GM19025 (cell line): ENCODE results near the gene ERN1.

Experiments used
- ATAC-seq: cut with Tn5 transposase; IDR thresholded peaks from one replicate; pipeline ENCODE4 v1.9.1; 2021; ENCODE audit warnings: mild to moderate bottlenecking, low read depth, moderate library complexity; ENCODE audit not compliant: unreplicated experiment

The ERN1 gene

DNA sequence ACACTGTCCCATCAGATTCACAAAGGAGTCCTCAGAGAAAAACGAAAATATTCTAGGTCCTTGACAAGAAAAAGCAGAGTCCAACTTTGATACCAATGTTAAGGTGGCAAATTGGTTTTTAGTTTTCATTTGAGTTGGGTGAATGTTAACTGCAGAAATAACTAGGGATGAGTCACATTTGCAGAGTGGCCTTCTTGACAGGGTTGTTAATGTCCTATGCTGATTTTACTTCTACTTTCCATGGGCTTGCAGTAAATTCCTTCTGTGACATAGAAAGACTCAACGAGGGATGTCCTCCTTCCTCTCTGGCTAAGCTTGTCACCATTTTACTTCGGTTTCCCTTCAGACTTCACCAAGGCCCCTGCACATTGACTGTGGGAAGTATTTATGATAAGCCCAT, 62.3 kb downstream of the ERN1 start:
- no peak for ATAC-seq

DNA sequence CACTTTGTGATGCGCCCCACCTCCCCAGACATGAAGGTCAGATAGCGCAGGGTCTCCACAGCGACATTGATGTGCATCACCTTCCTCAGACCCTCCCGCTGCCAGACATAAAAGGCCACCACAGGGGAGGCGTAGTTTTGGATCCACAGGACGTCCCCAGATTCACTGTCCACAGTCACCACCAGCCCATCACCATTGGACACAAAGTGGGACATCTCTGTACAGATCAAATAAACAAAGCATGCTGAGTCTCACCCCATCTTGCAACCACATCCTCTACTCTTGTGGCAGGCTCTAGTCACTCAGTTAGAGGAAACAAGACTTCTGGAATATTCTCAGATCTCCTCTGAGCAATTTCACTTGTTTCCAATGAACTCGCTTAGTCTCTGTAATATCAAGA, 63.2 kb downstream of the ERN1 start:
- ATAC-seq, result no peak

DNA sequence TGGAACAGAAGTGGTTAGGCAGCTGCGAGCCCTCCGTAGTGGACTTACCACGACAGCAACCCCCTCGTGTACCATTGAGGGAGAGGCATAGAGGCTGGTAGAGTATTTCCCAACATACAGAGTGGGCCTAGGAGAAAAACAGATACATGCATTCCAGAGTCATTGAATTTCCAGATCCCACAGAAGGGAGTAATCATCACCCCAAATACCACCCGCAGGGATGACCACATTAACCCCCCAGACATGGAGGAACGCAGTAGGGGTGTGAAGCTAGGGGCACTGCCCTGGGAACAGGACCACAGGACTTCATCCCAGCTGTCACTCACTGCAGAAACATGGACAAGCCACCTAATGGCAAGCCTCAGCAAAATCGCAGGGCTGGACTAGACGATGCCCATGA, 64.8 kb downstream of the ERN1 start:
- ATAC-seq, result no peak

DNA sequence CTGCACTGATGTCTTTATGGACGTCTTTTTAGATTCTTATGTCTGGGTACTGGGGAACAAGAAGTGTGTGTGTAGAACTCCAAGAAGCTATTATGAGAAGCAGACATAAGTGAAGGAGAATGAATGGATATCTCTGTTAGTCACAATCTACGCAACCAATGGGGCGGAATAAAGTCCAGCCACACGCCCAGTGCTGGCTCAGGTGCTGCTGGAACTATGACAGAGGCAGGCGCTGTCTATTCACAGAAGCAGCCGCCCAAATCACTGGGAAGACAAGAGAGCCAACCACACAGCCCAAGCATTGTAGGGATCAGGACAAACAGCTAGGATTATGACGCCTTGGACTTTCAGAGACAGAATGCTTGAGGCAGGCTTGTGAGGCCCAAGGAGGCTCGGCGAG, 65.6 kb downstream of the ERN1 start:
- no peak for ATAC-seq

DNA sequence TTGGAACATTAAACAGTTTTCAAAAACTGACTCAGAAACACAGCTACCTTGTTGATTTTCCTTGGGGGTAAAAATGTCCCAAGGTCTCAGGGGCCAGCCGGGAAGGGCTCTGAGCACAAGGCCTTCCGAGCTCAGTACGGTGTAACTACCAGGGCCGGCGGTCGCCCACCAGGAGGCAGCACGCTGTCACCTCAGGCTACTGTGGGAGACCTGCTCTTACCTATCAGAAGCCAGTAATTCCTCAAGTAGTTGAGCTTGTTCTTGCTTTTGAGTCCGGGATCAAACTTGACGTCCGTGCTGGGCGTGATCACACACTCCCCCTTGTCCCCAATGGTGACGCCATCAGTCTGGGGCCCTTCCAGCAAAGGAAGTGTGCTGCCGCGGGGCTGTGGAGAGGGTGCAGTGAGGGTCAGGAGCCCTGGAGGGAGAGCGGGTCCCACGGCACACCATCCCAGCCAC, 66.1 kb downstream of the ERN1 start:
- ATAC-seq, result no peak

DNA sequence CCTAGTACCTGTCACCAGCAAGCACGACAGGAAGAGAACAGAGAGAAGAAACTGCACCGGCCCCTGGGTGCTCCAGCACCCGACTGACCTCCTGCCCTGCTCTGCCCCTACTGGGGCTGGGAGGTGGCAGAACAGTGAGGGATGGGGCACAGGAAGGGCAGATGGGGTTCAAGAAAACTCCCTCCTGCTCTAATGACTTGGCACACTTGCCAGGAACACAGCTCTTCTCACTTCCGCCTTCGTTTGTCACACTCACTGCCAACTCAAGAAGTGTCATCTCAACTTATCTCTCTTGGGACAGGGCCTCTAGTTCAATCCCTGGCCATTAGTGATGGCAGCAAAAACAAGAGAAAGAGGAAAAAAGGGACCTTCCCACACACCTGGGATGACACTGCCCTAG, 66.9 kb downstream of the ERN1 start:
- peak; percentile 52 for ATAC-seq

DNA sequence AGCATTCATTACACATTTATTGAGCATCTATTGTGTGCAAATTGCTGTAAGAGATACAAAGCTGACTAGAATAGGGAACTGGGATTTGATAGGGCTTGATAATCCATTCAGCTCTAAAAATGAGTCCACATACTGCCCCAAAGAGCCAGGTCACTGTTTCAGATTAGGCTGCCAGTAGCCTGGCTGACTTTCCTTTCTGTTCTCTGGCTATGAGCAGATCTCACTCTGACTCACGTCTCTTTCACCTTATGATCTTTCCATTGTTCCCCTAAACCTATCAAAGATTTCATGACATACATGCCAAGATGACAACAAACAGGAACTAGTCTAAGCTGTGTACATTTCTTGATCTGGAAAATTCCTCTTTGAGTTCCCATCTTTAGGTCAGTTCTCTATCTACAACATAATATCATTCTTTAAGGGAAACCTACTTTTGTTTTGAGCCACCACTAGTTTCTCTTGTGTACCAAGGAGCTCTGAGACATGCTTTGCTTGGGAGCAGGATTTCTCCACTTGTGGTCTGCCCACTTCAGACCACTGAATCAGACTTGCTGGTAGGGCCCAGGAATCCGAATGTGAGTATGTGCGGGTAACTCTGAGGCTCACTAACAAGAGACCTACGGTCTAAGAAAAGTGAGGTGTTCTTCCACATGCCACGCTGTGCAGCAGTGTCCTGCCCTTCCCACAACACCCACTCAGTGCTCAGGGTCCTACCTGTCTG, 68.6 kb downstream of the ERN1 start:
- ATAC-seq, result peak; percentile 40

DNA sequence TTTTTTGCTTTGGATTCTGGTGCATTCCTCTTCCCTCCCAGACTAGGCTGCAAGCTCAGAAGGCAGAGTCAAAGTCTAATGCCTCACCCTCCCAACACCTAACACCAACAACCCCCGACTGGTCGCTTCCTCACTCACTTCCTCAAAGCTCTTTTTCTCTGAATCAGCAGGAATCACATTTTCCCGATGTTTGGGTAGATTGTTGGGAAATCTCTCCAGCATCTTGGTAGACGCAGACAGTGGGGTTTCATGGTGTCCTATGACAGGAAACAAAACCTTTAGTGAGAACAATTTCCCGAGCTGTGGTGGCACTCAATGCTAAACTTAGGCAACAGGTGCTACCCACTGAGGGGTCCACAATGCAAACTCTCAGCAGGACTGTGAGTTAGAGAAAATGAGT, 69.6 kb downstream of the ERN1 start:
- no peak for ATAC-seq

DNA sequence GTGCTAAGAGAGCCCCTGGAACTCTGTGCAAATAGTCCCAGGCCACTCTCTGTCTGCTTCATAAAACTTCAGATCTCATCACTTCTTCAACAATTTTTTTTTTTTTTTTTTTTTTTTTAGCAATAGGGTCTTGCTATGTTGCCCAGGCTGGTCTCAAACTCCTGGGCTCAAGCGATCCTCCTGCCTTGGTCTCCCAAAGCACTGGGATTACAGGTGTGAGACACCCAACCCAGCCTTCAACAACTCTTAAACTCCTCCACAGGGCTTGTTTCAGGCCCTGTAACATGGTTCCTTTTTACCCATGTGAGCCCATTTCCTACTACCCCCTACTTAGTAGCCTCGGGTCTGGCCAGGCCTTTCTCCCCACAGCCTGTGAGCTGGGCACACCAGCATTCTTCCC, 70.2 kb downstream of the ERN1 start:
- no peak for ATAC-seq

DNA sequence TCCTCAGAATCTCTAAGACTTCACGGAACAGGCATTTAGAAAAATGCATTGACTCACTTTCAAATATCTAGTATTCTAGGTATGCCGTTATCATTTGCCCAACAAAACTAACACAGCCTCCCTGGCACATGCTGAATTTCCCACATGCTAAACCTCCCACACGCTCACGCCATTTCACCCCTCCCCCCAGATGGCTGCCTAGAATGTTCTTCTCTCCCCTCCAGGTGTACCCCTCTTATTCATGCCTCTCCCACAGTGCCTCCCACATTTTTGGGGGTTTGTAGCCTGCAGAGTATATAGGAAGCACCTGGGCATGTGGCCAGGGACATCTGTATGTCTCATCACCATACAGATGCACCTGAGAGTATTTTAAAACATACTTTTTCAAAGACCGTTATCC, 71.3 kb downstream of the ERN1 start:
- no peak for ATAC-seq

DNA sequence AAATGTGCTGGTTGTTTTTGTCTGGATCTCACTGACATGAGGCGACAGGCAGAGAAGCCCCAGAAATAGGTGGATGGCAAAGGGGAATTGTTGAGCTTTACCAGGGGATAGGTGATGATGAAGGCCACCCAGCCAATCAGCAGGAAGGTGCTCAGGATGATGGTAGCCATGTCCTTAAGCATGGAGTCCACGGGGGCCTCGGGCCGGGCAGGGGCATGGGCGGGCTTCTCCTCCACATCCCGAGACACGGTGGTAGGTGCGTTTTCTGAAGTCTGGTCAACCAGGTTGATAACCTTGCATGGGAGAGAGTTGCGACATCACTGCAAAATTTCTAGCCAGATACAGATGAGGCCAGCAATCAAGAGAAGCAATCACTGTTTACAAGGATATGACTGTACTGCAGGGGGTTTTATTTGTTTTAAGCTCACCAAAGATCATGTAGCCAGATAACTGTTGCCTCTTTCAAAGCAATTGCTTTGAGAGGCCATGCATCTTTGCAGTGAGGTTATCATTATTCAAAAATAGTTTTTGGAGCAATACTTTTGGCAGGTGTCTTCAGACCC, 72.2 kb downstream of the ERN1 start:
- ATAC-seq, result no peak

DNA sequence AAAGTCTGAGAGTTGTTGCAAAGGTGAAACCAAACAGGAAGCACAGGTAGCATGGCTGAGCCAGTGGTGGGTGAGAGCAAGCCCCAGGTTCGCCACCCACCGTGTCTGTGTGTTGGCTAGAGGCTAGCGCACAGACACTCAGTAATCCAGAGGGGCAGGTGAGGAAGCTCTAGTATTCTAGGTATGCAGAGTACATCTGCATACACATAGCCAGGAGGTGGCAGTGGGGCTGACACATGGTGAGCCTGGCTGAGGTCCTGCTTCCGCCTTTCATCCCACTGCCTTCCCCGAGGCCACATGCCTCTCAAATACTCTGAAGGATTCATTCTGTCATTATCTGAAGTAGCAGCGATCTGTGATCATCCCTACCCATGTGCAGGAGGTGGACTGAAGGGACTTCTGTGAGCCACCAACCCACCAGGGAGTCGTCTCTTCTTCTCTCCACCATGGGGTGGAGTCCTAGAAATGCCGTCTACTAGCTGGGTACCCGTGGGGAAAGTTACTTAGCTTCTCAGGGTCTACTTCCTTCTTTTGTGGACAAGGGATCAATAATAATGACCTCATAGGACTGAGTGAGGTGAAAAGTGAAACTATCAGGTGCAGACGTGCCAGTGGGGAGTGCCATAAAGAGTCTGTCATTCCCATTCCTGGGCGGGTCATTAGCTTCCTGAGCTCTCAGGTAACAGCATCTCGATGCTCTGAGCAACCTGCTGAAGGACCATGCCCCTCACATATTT, 73.5 kb downstream of the ERN1 start:
- peak; percentile 71 for ATAC-seq

DNA sequence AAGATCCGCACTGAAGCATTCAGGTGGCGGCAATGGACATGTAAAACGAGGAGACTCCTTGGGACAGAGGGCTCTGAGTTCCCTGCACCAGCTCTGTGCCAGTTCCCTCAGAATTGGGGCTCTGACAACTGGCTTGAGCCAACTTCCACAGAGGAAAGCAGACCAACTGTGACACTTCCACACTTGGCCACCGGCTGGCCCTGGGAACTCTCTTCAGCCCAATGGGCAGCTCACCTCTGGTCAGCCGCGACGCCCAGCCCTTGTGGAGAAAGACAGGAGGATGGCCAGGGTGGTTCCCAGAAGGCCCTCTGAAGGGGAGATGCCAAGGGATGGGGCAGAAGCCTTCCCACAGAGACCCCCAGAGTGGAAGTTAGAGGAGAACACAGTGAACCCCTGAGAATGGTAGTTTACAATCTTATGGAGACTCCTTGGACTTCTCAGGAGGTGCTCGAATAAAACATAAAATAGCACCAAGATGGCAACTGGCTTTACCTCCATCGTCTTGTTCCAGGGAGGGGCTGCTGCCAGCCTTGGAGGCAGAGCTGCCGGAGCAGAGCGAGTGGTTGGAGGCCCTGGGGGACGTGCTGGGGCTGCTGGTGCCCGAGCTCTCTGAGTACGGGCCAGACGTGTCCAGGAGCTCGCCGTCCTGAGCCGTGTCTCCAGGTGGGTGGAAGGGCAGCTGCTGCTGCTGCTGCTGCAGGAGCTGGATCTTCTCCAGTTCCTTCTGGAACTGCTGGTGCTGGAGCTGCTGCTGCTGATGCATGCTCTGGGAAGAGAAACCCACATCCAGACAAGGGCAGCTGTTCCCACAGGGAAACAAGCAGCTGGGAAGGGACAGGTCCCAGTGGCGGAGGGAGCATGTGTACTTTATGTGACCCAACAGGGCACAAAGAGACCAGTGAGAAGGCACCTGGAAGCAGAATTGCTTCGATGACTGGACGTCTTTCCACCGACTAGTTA, 74.5 kb downstream of the ERN1 start:
- ATAC-seq, result no peak

DNA sequence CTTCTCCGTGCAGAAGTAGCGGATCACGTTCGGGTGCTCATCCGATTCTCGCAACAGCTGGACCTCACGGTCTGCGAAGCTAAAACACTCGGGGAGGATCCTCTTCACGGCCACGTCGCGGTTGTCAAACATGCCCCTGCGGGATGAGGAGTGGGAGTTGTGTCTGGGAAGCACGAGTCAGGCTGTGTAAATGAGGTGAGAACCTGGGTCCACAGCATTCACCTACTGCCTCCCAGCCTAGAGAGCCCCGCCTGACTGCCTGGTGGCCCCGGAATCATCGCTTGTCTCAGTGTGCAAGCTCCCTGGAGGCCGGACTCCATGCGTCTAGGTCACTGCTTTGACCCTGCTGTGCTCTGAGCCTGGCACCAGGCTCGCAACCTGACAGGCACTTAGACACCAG, 75.6 kb downstream of the ERN1 start:
- ATAC-seq, result no peak

DNA sequence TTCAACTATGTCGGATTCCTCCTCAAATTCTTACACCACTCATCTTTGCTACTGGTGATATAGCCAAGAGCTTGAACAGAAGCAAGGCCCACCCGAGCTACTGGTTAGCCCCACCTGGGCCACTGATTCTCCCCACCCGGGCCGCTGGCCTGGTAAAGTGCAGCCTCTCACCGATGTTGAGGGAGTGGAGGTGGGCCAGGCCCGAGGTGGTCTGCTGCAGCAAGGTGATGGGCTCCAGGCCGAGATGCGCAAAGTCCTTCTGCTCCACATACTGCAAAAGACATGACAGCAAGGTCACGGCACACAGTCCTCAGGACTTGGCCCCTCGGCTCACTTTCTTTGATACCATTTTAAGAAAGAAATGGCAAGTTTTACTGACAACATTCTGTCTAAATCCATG, 76.8 kb downstream of the ERN1 start:
- ATAC-seq, result no peak

DNA sequence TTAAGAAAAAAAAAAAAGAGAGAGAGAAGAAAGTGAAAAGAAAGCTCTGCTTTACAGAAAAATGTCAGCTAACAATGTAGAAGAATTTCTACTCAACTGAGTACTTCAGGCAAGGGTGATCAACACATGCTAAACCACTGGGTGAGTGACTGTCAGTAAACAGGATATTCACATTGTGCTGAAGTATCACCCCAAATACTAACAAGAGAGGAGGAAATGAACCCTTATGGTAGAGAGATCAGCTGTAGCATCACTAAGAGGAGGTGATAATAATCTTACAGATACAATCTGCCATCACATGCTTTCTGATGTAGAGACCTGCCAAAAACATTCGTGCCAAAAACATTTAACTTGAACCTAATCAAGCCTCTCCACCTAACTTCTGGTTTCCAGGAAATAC, 78.8 kb downstream of the ERN1 start:
- ATAC-seq, result no peak

DNA sequence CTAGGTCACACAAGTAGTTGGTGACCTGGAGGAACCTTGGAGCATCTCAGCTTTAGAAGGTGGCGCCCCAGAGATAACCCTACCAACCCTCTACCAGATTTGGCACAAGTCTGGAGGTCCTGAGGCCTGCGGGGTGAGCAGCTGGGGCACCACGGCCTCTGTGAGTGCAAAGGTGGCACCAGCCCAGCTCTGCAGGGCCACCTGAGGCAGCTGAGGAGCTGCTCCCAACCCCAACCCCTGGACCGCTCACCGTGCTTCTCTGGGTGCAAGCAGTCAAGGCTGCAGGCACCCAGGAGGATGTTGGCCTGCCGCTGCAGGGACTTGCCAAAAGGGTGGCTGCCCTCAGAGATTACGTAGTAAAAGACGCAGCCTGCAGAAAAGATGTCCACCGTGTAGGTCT, 81.1 kb downstream of the ERN1 start:
- no peak for ATAC-seq

DNA sequence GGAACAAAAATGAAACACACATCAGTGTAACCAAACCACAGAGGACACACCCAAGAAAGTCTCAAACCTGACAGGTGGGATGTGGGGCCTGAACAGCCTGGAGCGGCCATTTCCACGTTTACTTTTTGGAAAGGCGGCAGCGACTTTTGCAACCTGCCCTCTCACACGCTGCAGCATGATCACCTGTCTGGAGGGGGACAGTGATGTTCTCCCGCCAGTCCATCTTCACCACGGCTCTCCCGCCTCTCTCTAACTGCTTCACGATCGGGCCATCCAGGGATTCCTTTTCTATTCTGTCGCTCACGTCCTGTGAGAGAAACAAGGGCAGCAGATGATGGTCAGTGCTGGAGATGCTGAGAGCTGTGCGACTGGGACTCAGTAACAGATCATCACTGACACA, 84.8 kb downstream of the ERN1 start:
- ATAC-seq, result no peak

DNA sequence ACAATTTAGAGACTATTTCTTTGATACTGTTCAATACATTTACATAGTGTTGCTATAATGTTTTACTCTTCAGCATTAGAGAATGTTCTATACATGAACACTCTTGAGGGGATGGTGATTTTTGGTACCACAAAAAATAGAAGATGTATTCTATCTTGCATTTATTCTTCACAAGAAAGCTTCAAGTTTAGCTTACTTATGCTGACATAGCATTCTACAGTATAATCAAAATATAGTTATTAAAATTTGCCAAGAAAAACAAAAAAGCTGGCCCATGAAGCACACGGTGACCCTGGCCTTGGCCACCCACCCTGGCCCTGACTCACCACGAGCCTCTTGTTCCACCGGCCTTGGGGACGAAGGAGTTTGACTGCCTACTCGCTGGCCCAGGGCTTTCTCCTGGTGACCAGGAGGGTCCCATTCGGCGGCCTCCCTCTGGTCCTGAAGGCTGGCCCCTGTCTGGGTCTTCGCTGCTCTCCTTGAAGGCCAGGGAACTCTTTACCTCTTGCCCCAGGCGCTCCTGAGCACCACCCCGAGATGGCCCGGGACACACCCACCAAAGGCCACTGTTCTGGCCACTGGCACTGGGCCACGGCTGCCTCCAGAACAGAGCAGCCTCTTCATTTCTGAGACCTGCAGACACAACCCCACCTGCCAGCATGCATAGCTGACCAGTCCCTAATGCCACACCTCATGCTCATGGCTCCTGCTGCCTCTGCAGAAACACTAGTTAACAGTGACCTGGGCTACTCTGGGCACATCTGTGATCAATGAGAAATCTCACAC, 87.1 kb downstream of the ERN1 start:
- no peak for ATAC-seq

DNA sequence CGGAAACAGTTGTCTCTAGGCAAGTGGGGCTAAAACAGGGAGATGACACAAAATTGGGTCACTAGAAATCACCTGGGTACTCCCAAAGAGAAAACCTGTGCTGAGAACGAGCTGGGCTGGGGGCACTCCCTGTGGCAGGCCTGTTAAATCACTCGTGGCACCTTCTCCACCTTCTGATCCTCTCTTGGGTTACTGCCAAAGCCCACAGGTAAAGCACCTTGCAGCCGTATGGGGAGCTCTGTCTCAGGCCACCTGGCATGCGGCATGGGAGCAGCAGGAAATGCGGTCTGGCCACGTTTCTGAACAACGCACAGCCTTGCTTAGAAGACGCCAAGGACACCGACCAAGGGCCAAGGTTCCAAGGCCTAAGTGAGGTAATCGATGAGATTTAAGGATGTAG, 88.0 kb downstream of the ERN1 start:
- ATAC-seq, result no peak
